ENCODE measurements around the gene PSMD1.
A peak's percentile ranks its signal among the peaks of the same experiment; 100 is the strongest.

Gene PSMD1

DNA sequence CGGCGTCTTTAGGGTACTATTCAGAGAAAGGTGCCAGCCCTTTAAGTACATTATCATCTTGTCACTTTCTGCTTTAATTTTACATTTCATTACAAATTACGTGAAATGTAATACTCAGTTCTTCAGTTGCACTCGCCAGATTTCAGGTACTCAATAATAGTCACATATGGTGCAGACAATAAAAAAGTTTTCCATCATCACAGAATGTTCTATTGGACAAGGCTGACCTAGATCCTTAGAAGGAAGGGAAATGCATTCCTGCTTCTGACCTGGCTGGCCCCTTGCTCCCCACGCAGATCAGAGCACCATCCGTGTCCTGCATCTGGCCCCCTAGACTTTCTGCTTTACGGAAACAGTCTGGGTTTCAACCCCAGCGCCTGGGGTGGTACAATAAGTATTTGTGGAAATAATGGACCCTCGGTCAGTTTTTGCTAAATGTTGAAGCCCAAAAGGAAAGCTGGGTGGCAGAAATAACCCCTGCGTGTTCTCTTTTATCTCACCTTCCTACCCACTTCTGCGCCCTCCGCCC lies 20.0 kb upstream of the PSMD1 start:
- no peak for DNase-seq

- DNase-seq, result no peak
These were observed 19.4 kb upstream of the PSMD1 start, which contains the start of gene C2orf72 for GRCh38 chr2:231037202-231037730. C2orf72 (plus strand) TSS chr2:231037523; CDS start chr2:231037566, 43 bp downstream.

DNA sequence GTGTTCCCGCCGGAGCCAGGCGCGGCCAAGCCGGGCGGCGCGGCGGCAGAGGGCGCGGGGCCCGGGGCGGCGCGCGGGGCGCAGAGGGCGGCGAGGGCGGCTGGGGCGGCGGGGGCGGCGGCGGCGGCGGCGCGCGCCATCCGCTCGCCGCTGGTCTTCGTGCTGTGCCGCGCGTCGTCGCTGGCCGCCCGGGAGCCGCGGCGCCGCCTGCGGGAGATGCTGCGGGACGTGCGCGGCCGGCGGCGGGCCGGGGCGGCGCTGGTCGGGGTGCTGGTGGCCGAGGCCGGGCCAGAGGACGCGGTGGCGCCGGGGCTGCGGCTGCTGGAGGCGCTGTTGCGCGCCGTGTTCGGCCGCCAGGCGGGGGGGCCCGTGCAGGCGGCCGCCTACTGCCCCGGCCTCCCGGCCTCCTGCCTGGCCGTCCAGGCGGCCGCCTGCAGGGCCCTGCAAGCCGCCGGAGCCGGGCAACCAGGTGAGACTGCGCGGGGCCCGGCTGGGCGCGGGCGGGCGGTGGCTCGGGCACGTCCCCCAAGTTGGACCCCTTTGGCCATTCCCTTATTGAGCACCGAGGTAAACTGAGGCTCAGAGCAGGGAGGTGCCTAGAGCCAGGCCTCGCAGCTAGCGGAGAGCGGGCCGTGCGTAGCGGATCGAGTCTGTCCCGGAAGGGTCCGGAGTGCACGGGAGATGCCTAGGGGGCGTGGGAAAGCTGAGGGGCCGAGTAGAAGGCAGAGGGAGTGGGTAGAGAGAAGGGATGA lies 18.8 kb upstream of the PSMD1 start:
- no peak for DNase-seq

GRCh38 chr2:231038483-231039293 lies 18.0 kb upstream of the PSMD1 start:
- DNase-seq, result no peak

- no peak for DNase-seq
These were observed 17.4 kb upstream of the PSMD1 start for GRCh38 chr2:231039294-231039664.

- no peak for DNase-seq
These were observed 16.8 kb upstream of the PSMD1 start for GRCh38 chr2:231039821-231040364.

GRCh38 chr2:231041061-231041689 lies 15.5 kb upstream of the PSMD1 start:
- DNase-seq, result no peak

GRCh38 chr2:231043796-231044195 lies 12.9 kb upstream of the PSMD1 start:
- DNase-seq, result no peak

DNA sequence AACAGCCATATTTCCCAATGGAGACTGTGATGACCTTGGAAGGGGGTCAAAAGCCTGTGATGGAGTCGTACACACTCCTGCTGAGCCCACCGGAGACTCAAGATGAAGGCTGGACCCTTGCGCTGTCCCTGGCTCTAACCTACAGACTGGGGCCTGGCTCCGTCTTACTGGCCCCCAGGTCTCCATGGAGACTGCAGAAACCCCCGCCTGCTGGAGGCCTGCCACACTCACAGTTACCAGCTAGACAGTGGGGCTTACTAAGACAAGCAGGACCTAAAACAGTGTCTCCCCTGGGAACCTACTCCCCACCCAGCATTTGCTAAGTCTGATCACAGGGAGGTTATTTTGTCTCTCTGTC lies 9.8 kb upstream of the PSMD1 start:
- DNase-seq, result no peak

DNA sequence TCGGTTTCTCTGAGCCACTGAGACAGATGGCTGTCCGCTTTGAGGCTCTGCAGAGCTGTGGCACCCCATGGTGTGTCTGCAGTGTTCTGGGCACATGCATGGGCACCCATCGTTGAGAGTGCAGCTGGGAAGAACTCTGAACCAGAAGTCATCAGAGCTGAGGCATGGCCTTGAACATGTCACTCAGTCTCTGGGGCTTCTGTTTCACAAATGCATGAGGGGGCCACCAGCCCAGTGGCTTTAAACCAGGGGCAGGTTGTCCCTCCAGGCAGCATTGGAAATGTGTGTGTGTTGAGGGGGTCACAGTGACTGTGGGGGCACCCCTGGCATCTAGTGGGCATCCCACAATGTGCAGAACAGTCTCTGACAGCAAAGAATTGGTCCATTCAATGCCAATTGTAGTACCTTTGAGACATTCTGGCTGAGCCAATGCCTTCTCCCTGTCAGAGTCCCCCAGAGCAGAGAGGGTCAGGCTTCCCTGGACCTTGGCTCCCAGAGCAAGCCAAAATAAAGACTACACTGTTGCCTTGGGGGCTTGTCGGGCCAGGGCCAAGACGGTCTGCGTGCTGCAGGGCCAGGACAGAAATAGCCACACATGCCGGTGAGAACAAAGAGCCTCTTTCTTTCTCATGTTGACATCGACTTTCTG lies 9.3 kb upstream of the PSMD1 start:
- DNase-seq, result no peak

DNA sequence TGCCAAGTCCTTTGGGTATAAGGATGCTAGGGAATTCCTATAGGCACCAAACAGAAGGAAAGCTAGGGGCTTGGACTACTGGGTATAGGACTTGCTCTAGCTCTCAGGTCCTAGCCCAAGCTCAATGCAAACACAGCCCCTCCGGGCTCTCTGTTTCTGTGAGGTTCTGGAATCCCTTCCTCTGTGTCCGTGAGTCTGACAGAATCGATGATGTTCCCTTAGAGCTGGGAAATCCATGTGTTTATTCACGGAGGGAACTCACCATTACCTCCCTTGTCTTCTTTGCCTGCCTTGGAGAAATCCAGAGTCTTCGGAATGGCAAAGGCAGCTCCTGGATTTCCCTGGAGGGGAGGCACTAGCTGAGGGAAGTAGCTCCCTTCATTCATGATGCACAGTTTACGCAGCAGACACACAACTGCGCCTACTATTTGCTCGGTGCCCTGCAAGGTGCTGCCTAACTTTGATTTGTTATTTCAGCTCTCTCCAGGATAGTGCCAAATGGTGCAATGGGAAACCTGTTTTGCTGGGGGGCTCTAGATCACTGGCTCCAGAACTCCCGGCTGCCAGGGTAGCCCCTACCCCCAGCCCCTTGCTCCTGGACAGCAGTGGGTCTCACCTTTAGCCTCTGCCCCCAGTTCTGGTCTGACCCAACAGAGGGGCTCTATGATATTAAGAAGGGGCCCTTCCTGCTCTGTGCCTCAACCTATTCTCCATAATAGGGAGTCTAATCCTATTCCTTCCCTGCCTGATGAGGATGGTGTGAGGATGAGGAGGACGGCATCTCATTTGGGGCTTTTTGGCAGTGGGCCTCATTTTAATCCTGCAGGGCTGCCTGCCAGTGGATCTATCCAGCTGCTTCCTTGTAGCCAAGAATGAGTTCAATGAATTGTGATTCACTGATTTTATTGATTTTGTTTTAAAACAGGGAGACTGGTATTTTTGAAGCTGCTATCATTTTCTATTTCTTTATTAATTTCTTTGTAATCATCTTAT lies 8.4 kb upstream of the PSMD1 start:
- no peak for DNase-seq

- DNase-seq, result no peak
These were observed 7.2 kb upstream of the PSMD1 start for GRCh38 chr2:231049286-231050017.

- no peak for DNase-seq
These were observed 6.4 kb upstream of the PSMD1 start for GRCh38 chr2:231050018-231050901.

GRCh38 chr2:231051116-231051515 lies 5.6 kb upstream of the PSMD1 start:
- no peak for DNase-seq

DNA sequence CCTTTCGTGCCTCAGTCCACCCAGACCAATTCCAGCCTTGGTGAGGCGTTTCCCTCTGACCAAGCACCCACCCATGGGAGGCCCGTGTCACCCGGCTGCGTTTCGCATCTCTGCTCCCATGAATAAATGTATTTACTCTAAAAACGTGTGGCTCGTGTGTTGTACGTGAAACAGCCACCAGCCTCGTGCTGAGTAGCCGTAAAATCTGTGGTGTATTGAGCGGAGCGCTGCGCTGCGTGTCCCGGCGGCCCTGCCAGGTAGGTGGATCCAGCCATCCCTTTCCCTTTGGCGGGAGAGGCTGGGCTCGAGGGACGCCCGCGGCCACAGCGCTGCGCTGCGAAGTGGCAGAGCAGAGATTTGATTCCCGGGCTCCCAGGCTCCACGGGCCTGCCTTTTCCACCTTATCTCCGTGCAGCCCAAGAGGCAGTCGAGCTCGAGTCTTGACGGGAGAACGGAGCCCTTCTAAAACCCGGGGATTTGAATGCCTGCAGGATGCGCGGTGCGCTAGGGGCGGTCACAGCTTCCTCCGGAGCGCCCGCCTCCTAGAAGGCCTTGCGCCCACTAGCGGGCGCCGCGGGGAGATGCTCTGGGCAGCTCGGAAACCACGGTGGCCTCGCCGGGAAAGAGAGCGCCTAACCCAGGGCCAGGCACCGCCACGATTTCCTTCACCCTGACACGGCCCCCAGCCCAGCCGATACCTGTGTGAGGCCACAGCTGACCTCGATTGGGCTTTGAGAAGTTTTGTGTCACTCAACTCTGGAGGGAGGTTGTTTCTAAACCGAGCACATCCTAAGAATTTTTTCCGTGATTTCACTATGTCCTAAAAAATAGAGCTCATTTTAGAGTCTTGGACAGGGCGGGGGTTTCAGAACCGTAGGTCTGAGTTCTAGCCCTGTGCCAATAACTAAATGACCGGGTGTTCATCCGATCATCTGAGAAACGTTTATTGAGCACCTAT lies 3.9 kb upstream of the PSMD1 start:
- peak; percentile 86 for DNase-seq

GRCh38 chr2:231053846-231054245 lies 2.8 kb upstream of the PSMD1 start:
- no peak for DNase-seq

DNA sequence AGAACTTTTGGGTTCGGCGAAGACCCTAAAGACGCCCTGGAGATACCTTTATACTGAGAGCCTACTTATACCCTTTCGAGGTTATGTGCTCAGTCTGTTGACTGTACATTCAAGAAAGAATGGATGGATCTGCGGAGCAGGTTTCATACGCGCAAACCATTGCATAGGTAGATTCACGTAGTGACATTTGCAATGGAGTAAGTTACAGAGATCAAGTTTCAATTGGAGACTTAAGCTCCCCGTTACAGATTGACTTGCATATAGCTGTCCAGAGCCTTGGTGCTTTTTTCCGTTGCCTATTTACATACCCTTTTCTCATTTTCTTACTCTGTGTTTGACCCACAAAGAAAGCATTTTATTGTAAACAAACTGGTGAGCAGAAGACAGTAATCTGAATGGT lies 923 bp downstream of the PSMD1 start:
- DNase-seq, result no peak
